ENCODE results near the gene LYST.

LYST gene

DNA sequence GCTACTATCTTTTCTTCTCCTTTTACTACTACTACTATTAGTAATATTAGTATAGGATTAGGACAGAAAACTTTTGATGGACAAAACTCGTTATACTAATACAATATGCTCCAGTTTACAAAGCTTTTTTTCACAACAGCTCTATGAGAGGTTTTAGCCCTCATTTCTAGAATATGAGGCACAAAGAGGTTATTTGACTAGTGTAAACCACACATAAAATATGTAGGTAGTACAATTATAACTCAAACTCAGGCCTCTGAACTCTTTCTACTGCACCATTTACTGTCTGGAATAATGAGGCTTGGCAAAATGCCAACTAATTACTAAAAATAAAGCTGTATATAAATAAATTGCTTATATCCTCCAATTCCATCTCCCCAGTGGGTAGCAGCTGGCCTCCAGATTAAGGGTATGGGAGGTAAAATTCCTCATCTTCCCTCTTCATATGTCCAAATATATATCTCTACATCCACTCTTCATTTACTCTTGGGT lies 99.9 kb downstream of the LYST start:
- Histone ChIP-seq H3K4me3 (replicated peaks; ENCODE audit: insufficient read depth, low read length) (no peak overlapping the region), H3K27me3 (ENCODE audit: insufficient read depth, poor library complexity, severe bottlenecking) (no peaks in the 10 kb centered on the region), H3K27ac (replicated peaks) (no peak overlapping the region)
- no peak for TF ChIP-seq POLR2AphosphoS5 (IDR thresholded peaks at IDR 0.05; ENCODE audit: low read depth)
- TF ChIP-seq, protein P1, sequence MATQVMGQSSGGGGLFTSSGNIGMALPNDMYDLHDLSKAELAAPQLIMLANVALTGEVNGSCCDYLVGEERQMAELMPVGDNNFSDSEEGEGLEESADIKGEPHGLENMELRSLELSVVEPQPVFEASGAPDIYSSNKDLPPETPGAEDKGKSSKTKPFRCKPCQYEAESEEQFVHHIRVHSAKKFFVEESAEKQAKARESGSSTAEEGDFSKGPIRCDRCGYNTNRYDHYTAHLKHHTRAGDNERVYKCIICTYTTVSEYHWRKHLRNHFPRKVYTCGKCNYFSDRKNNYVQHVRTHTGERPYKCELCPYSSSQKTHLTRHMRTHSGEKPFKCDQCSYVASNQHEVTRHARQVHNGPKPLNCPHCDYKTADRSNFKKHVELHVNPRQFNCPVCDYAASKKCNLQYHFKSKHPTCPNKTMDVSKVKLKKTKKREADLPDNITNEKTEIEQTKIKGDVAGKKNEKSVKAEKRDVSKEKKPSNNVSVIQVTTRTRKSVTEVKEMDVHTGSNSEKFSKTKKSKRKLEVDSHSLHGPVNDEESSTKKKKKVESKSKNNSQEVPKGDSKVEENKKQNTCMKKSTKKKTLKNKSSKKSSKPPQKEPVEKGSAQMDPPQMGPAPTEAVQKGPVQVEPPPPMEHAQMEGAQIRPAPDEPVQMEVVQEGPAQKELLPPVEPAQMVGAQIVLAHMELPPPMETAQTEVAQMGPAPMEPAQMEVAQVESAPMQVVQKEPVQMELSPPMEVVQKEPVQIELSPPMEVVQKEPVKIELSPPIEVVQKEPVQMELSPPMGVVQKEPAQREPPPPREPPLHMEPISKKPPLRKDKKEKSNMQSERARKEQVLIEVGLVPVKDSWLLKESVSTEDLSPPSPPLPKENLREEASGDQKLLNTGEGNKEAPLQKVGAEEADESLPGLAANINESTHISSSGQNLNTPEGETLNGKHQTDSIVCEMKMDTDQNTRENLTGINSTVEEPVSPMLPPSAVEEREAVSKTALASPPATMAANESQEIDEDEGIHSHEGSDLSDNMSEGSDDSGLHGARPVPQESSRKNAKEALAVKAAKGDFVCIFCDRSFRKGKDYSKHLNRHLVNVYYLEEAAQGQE (IDR thresholded peaks at IDR 0.05; ENCODE audit: insufficient replicate concordance, low read depth) = no peak
- TF ChIP-seq GABPA (IDR thresholded peaks at IDR 0.05; ENCODE audit: low read depth) = no peak
- no peak for TF ChIP-seq SPI1 (IDR thresholded peaks at IDR 0.05; ENCODE audit: borderline replicate concordance, low read depth)
- TF ChIP-seq, protein P2, sequence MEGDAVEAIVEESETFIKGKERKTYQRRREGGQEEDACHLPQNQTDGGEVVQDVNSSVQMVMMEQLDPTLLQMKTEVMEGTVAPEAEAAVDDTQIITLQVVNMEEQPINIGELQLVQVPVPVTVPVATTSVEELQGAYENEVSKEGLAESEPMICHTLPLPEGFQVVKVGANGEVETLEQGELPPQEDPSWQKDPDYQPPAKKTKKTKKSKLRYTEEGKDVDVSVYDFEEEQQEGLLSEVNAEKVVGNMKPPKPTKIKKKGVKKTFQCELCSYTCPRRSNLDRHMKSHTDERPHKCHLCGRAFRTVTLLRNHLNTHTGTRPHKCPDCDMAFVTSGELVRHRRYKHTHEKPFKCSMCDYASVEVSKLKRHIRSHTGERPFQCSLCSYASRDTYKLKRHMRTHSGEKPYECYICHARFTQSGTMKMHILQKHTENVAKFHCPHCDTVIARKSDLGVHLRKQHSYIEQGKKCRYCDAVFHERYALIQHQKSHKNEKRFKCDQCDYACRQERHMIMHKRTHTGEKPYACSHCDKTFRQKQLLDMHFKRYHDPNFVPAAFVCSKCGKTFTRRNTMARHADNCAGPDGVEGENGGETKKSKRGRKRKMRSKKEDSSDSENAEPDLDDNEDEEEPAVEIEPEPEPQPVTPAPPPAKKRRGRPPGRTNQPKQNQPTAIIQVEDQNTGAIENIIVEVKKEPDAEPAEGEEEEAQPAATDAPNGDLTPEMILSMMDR (IDR thresholded peaks at IDR 0.05; ENCODE audit: insufficient read depth, low read length) = no peak
- no peak for DNase-seq (ENCODE audit: low read depth in 1 of 2, low spot score in 1 of 2)

DNA sequence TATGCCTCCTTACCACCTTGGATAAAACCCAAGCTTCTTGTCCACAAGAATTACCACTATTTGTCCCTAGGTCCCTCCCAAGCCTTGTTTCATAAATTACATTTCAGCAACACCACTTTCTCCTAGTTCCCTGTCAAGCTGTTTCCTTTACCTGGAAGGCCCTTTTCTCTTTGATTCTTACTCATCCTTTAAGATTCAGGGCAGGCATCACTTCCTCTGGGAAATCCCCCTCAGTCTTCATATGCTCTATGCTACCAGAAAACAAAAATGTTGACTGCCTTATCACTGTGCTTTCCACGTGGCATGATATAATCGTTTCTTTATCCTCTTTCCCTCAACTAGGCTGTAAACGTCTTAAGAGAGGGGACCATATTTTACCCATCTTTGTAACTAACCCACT lies 102.7 kb downstream of the LYST start:
- TF ChIP-seq, protein P2 (IDR thresholded peaks at IDR 0.05; ENCODE audit: insufficient read depth, low read length) = no peak
- no peak for TF ChIP-seq SPI1 (IDR thresholded peaks at IDR 0.05; ENCODE audit: borderline replicate concordance, low read depth)
- no peak for TF ChIP-seq GABPA (IDR thresholded peaks at IDR 0.05; ENCODE audit: low read depth)
- no peak for TF ChIP-seq POLR2AphosphoS5 (IDR thresholded peaks at IDR 0.05; ENCODE audit: low read depth)
- TF ChIP-seq, protein P1 (IDR thresholded peaks at IDR 0.05; ENCODE audit: insufficient replicate concordance, low read depth) = no peak
- no peak overlapping the region for H3K4me3 ChIP-seq (replicated peaks; ENCODE audit: insufficient read depth, low read length)
- DNase-seq (ENCODE audit: low read depth in 1 of 2, low spot score in 1 of 2) = no peak
- H3K27ac ChIP-seq (replicated peaks) = no peak overlapping the region
- H3K27me3 ChIP-seq (ENCODE audit: insufficient read depth, poor library complexity, severe bottlenecking) = no peaks in the 10 kb centered on the region

DNA sequence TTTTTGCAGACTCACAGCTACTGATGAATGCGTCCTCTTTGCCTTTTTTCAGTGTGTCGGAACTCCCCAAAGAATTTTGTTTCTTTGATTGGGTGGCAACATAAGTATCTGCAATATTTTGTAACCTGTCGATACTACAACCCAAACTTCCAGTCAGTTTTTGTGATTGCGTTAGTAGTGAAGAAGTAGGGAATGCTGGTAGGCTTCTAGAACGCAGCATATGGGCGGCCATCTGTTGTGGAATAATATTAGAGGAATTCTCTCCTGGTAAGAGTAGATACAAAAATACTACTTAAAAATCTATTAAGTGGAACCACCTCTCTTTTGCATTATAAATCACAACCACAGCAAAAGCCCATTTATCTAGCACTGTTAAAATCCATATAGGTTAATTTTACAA lies 107.4 kb downstream of the LYST start:
- DNase-seq (ENCODE audit: low read depth in 1 of 2, low spot score in 1 of 2) = no peak
- H3K27me3 ChIP-seq (ENCODE audit: insufficient read depth, poor library complexity, severe bottlenecking) = no peaks in the 10 kb centered on the region
- TF ChIP-seq POLR2AphosphoS5 (IDR thresholded peaks at IDR 0.05; ENCODE audit: low read depth) = no peak
- TF ChIP-seq SPI1 (IDR thresholded peaks at IDR 0.05; ENCODE audit: borderline replicate concordance, low read depth) = no peak
- no peak for TF ChIP-seq GABPA (IDR thresholded peaks at IDR 0.05; ENCODE audit: low read depth)
- TF ChIP-seq, protein P2 (IDR thresholded peaks at IDR 0.05; ENCODE audit: insufficient read depth, low read length) = no peak
- no peak overlapping the region for H3K27ac ChIP-seq (replicated peaks)
- no peak overlapping the region for H3K4me3 ChIP-seq (replicated peaks; ENCODE audit: insufficient read depth, low read length)

DNA sequence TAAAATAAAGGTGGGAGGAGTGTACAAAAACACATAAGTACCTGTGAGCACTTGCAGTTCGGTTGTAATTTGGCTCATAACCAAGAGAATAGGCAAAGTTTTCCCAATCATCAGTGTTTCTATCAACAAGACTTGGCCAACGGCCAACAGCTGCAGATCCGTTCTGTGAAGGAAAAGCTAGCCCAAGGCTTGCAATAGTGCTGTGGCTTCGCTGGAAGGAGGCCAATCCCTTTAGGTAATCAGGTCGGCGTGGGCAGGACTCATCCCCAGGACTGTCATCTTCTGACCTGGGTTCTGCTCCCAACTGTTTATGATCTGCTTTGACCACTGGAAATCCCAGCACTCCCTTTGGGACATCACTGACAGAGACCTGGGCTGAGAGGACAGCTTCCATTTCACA lies 107.8 kb downstream of the LYST start:
- no peak for DNase-seq (ENCODE audit: low read depth in 1 of 2, low spot score in 1 of 2)
- H3K4me3 ChIP-seq (replicated peaks; ENCODE audit: insufficient read depth, low read length) = no peak overlapping the region
- TF ChIP-seq POLR2AphosphoS5 (IDR thresholded peaks at IDR 0.05; ENCODE audit: low read depth) (no peak), SPI1 (IDR thresholded peaks at IDR 0.05; ENCODE audit: borderline replicate concordance, low read depth) (no peak)
- TF ChIP-seq, protein P1 (IDR thresholded peaks at IDR 0.05; ENCODE audit: insufficient replicate concordance, low read depth) = no peak
- TF ChIP-seq, protein P2 (IDR thresholded peaks at IDR 0.05; ENCODE audit: insufficient read depth, low read length) = no peak
- no peaks in the 10 kb centered on the region for H3K27me3 ChIP-seq (ENCODE audit: insufficient read depth, poor library complexity, severe bottlenecking)
- H3K27ac ChIP-seq (replicated peaks) = no peak overlapping the region
